22Rv1 (cell line): ENCODE data around the gene UCP3.

Experiments
- CTCF ChIP-seq: fragments of 450-650 bp; IDR thresholded peaks from 2 replicates; pipeline ENCODE4 v1.5.1; 2017; ENCODE audit warnings: mild to moderate bottlenecking
- ZFX ChIP-seq: fragments of 450-650 bp; IDR thresholded peaks from 2 replicates; pipeline ENCODE4 v1.6.1; 2017; ENCODE audit warnings: antibody characterized with exemption, borderline replicate concordance

DNA sequence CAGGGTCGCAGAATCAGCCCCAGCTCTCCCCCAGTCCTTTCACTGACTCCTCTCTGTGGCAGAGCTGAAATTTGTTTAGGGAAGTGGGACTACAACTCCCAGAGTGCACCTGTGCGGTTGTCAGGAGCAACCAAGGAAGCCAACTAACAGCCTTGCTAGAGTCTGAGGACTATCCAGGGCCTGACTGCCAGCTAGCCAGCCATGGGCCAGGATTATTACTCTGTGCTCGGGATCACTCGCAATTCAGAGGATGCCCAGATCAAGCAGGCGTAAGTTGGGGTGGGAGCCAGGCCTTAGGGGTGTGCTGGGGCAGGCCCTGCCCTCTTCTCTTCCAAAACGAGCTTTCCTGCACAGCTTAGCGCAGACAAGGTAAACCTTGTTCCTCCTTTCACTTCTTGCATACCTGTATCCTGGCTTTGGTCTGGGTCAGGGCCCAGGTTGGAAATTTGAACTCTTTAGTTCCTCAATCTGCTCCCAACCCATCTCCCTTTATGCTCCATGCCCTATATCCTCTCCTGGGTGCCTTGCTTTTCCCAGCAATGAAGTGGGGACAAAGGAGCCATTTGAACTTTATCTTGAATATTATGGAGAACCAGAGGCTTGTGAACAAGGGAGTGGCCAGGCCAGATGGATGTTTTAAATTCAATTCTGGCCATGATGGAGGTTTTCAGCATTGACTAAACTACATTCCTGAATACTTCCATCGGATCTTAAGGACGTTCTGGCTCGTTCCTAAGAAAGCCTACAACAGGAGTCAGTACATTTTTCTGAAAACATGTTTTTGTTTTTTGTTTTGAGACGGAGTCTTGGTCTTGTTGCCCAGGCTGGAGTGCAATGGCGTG, 57.8 kb downstream of the UCP3 start, which contains the start of gene DNAJB13:
- TF ChIP-seq CTCF (no peak), ZFX (no peak)
